Subcutaneous adipose tissue (tissue), 4 donors: ENCODE measurements around the gene HMGCR. TPM values are rescaled to one million over a fixed set of nuclear protein-coding genes. Genes with fewer than 3 reads are reported as not detected.

Experiments
- total RNA-seq, 4 donors: library from RNA; depleted of rRNA; stranded (reverse); fragments of >200 nt; gene quantifications; one replicate each; pipeline ENCODE4 v1.1.0, GENCODE V29; 2016
- TF ChIP-seq, protein P1 (sequence below): fragments of 450-650 bp; IDR thresholded peaks from one replicate; pipeline ENCODE4 v1.5.1; 2016; ENCODE audit warnings: low read depth, mild to moderate bottlenecking, control low read depth, antibody characterized with exemption, moderate library complexity

The HMGCR gene
- 10 to 100 TPM in 3 of 4 donors, 1 to 10 TPM in 1; 7.2 to 25.5 (median 13.1) TPM for total RNA-seq

DNA sequence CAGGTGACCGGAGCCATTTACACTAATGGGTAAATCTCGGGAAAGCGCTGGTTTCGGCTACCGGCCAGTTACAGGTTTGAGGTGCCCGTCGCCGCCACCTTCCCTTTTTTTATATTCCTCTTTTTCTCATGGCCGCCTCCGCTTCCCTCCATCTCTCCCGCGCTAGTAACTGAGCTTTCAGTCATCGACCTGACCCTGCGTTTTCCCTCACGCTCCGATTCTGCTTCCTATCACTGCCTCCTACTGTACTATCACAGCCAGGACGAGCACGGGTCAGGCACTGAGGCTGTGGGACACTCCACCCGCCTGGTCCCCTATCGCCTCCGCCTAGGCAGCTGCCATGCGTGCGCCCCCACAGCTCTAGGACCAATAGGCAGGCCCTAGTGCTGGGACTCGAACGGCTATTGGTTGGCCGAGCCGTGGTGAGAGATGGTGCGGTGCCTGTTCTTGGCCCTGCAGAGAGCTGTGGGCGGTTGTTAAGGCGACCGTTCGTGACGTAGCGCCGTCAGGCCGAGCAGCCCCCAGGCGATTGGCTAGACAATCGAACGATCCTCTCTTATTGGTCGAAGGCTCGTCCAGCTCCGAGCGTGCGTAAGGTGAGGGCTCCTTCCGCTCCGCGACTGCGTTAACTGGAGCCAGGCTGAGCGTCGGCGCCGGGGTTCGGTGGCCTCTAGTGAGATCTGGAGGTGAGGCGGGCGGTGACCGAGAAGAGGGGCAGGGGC lies at the start of gene HMGCR:
HMGCR (plus strand) TSS at position 606 of the 722 bp plus-strand sequence. CDS start 5,386 bp downstream, outside the sequence.
- TF ChIP-seq, protein P1, sequence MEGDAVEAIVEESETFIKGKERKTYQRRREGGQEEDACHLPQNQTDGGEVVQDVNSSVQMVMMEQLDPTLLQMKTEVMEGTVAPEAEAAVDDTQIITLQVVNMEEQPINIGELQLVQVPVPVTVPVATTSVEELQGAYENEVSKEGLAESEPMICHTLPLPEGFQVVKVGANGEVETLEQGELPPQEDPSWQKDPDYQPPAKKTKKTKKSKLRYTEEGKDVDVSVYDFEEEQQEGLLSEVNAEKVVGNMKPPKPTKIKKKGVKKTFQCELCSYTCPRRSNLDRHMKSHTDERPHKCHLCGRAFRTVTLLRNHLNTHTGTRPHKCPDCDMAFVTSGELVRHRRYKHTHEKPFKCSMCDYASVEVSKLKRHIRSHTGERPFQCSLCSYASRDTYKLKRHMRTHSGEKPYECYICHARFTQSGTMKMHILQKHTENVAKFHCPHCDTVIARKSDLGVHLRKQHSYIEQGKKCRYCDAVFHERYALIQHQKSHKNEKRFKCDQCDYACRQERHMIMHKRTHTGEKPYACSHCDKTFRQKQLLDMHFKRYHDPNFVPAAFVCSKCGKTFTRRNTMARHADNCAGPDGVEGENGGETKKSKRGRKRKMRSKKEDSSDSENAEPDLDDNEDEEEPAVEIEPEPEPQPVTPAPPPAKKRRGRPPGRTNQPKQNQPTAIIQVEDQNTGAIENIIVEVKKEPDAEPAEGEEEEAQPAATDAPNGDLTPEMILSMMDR, result no peak

DNA sequence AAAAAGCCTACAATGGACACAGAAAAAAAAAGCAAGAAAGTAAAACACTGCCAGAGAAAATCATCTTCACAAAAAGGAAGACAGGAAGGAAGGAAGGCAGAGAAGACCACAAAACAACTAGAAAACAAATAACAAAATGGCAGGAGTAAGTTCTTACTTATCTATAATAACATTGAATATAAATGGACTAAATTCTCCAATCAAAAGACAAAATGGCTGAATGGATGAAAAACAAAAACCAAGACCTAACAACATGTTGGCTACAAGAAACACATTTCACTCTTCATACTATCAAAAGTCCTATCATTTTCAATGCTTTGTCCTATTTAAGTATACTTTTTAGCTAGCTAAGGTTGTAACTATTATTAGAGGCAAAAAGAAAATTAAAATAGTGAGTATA lies 36.9 kb upstream of the HMGCR start:
- TF ChIP-seq, protein P1, result no peak

DNA sequence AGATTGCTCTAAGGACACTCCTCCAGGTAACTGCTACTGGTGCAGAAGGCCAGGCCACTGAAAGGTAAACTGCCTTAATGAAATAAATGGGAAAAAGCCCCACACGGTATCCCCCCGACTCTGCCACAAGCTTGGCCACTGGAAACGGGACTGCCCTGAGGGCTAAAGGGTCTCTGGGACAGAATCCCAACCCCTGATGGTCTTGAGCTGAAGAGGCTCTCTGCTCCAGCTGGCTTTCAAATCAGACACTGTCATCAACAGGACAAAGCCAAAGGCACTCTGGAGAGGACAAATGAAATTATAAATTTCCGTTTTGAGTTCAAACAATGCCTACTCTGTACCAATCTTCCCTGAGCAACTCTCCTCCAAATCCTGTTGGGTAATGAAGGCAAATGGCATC lies 33.6 kb upstream of the HMGCR start:
- TF ChIP-seq, protein P1, result no peak

GRCh38 chr5:75306746-75307145 lies 30.3 kb upstream of the HMGCR start:
- TF ChIP-seq, protein P1, result no peak

DNA sequence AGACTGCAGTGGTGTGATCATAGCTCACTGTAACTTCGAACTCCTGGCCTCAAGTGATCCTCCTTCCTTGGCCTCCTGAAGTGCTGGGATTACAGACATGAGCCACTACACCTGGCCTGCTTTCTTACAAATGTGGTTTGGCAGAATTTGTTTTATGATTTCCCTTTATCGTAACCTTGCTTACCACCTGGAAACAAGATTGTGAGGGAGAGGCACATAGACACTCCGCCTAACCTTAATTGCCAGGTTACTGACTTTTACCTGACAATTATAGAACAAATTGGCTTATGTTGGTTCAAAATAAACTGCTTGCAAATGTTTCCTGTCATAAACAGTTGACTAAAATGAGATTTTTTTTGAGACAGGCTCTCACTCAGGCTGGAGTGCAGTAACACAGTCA lies 26.8 kb upstream of the HMGCR start:
- TF ChIP-seq, protein P1, result no peak

DNA sequence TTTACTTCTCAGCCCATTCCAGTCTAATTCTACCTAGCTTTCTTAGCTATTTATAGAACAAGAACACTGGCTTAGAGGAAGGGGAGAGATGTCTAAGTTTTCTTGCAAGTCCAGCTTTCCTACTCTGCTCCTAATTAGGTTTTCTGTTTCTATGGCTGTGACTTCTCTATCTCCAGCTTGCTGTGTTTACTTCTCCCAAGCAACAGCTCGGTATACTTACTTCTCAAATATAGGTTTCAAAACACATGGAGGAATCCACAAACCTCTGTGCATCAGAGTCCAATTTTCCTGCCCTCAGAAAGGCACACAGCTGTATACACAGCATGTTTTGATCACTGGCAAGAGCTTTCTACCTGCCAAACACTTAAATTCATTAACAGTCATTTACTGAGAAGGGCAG lies 17.4 kb upstream of the HMGCR start:
- TF ChIP-seq, protein P1, result no peak

DNA sequence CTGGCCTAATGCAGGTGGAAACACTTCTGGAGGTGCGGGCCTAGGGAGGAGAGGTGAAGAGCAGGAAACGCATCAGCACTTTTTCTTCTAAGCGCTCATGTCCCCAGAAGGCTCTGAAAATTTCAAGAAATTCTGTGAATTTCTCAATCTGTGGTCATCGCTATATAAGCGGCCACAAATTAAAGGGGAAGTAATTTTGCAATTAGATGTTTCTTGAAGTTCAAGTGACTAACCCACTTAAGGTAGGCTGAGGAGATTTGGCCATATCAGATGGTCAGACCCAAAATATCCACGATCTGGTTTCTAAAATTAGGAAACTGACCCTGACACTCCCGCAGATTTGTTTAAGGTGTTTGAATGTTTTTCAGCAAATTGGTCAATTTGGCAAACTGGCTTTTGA lies 16.6 kb upstream of the HMGCR start:
- TF ChIP-seq, protein P1, result no peak
